SK-N-SH treated with all-trans-retinoic acid at 6 μM for 48 hours (cell line): ENCODE results near the gene KIF1C.
A peak's percentile ranks its signal among the peaks of the same experiment; 100 is the strongest.

Source experiments
- ATAC-seq: fragments of 200-7000 bp; cut with Tn5 transposase; 3 replicates; pipeline ENCODE4 v1.9.1; 2020; ENCODE audit warnings: mild to moderate bottlenecking, moderate library complexity
- ARNTL ChIP-seq: fragments of 450-650 bp; formaldehyde crosslinking; IDR thresholded peaks from 2 replicates; pipeline ENCODE4 v1.5.0; 2020; ENCODE audit warnings: low read depth, mild to moderate bottlenecking, moderate library complexity, borderline replicate concordance
- CSDC2 ChIP-seq: fragments of 250-450 bp; sonication (Bioruptor Pico); IDR thresholded peaks from 2 replicates; pipeline ENCODE4 v1.5.0; 2020; ENCODE audit warnings: mild to moderate bottlenecking, moderate library complexity
- ESRRG ChIP-seq: fragments of 250-450 bp; sonication (Bioruptor Pico); IDR thresholded peaks from 2 replicates; pipeline ENCODE4 v1.6.1; 2021; ENCODE audit warnings: mild to moderate bottlenecking
- GLIS3 ChIP-seq: fragments of 250-450 bp; sonication (Bioruptor Pico); IDR thresholded peaks from 2 replicates; pipeline ENCODE4 v1.5.0; 2020; ENCODE audit warnings: mild to moderate bottlenecking, moderate library complexity
- ISL1 ChIP-seq: fragments of 250-450 bp; sonication (Bioruptor Pico); IDR thresholded peaks from 2 replicates; pipeline ENCODE4 v2.1.2; 2022; ENCODE audit warnings: mild to moderate bottlenecking, moderate library complexity
- OSR1 ChIP-seq: fragments of 250-450 bp; sonication (Bioruptor Pico); IDR thresholded peaks from 2 replicates; pipeline ENCODE4 v1.8.0; 2022; ENCODE audit warnings: moderate library complexity, mild to moderate bottlenecking, inconsistent platforms
- RARB ChIP-seq: fragments of 250-450 bp; sonication (Bioruptor Pico); IDR thresholded peaks from 2 replicates; pipeline ENCODE4 v1.8.0; 2021; ENCODE audit warnings: mild to moderate bottlenecking, moderate library complexity
- SNAI2 ChIP-seq: fragments of 250-450 bp; sonication (Bioruptor Pico); IDR thresholded peaks from 2 replicates; pipeline ENCODE4 v1.5.0; 2020; ENCODE audit warnings: mild to moderate bottlenecking, moderate library complexity
- ZC3H10 ChIP-seq: fragments of 250-450 bp; sonication (Bioruptor Pico); IDR thresholded peaks from 2 replicates; pipeline ENCODE4 v1.5.1; 2021; ENCODE audit warnings: mild to moderate bottlenecking, moderate library complexity
- ZNF565 ChIP-seq: fragments of 450-650 bp; formaldehyde crosslinking; conservative IDR thresholded peaks from 2 replicates; pipeline ENCODE4 v1.5.0; 2020; ENCODE audit warnings: low read depth, mild to moderate bottlenecking, moderate library complexity
- ZNF70 ChIP-seq: fragments of 450-650 bp; formaldehyde crosslinking; IDR thresholded peaks from 2 replicates; pipeline ENCODE4 v1.5.0; 2020; ENCODE audit warnings: mild to moderate bottlenecking, moderate library complexity
- ZNF8 ChIP-seq: fragments of 450-650 bp; formaldehyde crosslinking; IDR thresholded peaks from 2 replicates; pipeline ENCODE4 v1.5.0; 2020; ENCODE audit warnings: mild to moderate bottlenecking, moderate library complexity
- TF ChIP-seq, protein P1 (sequence below): fragments of 250-450 bp; sonication (Bioruptor Pico); IDR thresholded peaks from 2 replicates; pipeline ENCODE4 v1.5.0; 2020; ENCODE audit warnings: mild to moderate bottlenecking, moderate library complexity
- TF ChIP-seq, protein P2 (sequence below): fragments of 250-450 bp; sonication (Bioruptor Pico); IDR thresholded peaks from 2 replicates; pipeline ENCODE4 v1.8.0; 2021; ENCODE audit warnings: low read depth, mild to moderate bottlenecking, moderate library complexity, borderline replicate concordance
- TF ChIP-seq, protein P3 (sequence below): fragments of 250-450 bp; sonication (Bioruptor Pico); IDR thresholded peaks from 2 replicates; pipeline ENCODE4 v1.8.0; 2020; ENCODE audit warnings: mild to moderate bottlenecking, moderate library complexity, borderline replicate concordance
- TF ChIP-seq, protein P4 (sequence below): fragments of 250-450 bp; sonication (Bioruptor Pico); IDR thresholded peaks from 2 replicates; pipeline ENCODE4 v1.5.1; 2021; ENCODE audit warnings: mild to moderate bottlenecking, moderate library complexity
- TF ChIP-seq, protein P5 (sequence below): fragments of 250-450 bp; sonication (Bioruptor Pico); IDR thresholded peaks from 2 replicates; pipeline ENCODE4 v1.5.1; 2020; ENCODE audit warnings: low read depth, mild to moderate bottlenecking, moderate library complexity

KIF1C gene

DNA sequence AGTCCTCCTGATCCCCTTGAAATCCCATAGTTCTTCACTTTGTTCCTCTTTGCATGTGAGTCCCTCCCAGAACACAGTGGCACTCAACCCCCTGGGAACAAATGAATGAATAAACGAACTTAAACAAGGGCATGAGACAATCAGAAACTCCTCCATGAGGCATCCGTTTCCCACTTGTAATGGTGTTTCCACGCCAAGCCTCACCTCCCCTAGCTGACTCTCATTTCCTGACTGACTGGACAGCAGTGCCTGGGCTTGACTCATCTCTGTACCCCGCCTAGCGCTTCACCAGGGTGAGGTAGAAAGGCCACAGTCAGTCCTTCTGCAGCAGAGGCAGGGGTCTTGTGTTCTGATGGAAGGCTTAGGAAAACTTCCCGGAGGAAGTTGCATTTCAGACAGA, 14.2 kb downstream of the KIF1C start:
- ATAC-seq = peak; percentile 48; the same call in 2 of the 3 replicates

DNA sequence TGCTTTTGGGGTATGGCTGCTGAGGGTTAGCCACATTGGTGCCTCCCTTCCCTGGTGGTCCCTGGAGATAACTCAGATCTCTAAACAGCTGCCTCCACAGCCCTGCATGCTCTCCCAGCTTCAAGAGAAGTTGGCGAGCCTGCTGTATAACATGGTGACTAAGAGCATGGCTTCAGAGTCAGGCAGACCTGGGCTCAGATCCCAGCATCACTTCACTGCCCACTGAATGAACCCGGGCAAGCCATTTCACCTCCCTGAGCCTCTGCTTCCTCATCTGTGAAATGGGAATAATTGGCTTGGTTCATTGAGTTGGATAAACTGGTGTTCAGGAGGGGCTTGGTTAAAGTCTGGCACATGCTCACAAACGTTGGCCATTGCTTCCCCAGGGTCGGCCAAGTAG, 16.6 kb downstream of the KIF1C start:
- no peak for ATAC-seq
- TF ChIP-seq ZNF70 (CRISPR knock-in tag) (no peak), SNAI2 (CRISPR knock-in tag) (no peak), ARNTL (CRISPR knock-in tag) (no peak), RARB (CRISPR knock-in tag) (no peak), ISL1 (no peak), ZNF565 (CRISPR knock-in tag) (no peak), ZNF8 (CRISPR knock-in tag) (no peak), GLIS3 (CRISPR knock-in tag) (no peak), ESRRG (CRISPR knock-in tag) (no peak), CSDC2 (CRISPR knock-in tag) (no peak), ZC3H10 (CRISPR knock-in tag) (no peak)
- TF ChIP-seq, protein P1, sequence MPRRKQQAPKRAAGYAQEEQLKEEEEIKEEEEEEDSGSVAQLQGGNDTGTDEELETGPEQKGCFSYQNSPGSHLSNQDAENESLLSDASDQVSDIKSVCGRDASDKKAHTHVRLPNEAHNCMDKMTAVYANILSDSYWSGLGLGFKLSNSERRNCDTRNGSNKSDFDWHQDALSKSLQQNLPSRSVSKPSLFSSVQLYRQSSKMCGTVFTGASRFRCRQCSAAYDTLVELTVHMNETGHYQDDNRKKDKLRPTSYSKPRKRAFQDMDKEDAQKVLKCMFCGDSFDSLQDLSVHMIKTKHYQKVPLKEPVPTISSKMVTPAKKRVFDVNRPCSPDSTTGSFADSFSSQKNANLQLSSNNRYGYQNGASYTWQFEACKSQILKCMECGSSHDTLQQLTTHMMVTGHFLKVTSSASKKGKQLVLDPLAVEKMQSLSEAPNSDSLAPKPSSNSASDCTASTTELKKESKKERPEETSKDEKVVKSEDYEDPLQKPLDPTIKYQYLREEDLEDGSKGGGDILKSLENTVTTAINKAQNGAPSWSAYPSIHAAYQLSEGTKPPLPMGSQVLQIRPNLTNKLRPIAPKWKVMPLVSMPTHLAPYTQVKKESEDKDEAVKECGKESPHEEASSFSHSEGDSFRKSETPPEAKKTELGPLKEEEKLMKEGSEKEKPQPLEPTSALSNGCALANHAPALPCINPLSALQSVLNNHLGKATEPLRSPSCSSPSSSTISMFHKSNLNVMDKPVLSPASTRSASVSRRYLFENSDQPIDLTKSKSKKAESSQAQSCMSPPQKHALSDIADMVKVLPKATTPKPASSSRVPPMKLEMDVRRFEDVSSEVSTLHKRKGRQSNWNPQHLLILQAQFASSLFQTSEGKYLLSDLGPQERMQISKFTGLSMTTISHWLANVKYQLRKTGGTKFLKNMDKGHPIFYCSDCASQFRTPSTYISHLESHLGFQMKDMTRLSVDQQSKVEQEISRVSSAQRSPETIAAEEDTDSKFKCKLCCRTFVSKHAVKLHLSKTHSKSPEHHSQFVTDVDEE (CRISPR knock-in tag) = no peak
- TF ChIP-seq, protein P2, sequence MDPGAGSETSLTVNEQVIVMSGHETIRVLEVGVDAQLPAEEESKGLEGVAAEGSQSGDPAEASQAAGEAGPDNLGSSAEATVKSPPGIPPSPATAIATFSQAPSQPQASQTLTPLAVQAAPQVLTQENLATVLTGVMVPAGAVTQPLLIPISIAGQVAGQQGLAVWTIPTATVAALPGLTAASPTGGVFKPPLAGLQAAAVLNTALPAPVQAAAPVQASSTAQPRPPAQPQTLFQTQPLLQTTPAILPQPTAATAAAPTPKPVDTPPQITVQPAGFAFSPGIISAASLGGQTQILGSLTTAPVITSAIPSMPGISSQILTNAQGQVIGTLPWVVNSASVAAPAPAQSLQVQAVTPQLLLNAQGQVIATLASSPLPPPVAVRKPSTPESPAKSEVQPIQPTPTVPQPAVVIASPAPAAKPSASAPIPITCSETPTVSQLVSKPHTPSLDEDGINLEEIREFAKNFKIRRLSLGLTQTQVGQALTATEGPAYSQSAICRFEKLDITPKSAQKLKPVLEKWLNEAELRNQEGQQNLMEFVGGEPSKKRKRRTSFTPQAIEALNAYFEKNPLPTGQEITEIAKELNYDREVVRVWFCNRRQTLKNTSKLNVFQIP = no peak
- TF ChIP-seq, protein P3, sequence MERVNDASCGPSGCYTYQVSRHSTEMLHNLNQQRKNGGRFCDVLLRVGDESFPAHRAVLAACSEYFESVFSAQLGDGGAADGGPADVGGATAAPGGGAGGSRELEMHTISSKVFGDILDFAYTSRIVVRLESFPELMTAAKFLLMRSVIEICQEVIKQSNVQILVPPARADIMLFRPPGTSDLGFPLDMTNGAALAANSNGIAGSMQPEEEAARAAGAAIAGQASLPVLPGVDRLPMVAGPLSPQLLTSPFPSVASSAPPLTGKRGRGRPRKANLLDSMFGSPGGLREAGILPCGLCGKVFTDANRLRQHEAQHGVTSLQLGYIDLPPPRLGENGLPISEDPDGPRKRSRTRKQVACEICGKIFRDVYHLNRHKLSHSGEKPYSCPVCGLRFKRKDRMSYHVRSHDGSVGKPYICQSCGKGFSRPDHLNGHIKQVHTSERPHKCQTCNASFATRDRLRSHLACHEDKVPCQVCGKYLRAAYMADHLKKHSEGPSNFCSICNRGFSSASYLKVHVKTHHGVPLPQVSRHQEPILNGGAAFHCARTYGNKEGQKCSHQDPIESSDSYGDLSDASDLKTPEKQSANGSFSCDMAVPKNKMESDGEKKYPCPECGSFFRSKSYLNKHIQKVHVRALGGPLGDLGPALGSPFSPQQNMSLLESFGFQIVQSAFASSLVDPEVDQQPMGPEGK = no peak
- TF ChIP-seq, protein P4, sequence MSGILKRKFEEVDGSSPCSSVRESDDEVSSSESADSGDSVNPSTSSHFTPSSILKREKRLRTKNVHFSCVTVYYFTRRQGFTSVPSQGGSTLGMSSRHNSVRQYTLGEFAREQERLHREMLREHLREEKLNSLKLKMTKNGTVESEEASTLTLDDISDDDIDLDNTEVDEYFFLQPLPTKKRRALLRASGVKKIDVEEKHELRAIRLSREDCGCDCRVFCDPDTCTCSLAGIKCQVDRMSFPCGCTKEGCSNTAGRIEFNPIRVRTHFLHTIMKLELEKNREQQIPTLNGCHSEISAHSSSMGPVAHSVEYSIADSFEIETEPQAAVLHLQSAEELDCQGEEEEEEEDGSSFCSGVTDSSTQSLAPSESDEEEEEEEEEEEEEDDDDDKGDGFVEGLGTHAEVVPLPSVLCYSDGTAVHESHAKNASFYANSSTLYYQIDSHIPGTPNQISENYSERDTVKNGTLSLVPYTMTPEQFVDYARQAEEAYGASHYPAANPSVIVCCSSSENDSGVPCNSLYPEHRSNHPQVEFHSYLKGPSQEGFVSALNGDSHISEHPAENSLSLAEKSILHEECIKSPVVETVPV = no peak

More for the DNA sequence above, 14.2 kb downstream of the KIF1C start:
- TF ChIP-seq ZNF70 (CRISPR knock-in tag) (no peak), GLIS3 (CRISPR knock-in tag) (no peak), ARNTL (CRISPR knock-in tag) (no peak), RARB (CRISPR knock-in tag) (no peak), OSR1 (CRISPR knock-in tag) (no peak), ZNF8 (CRISPR knock-in tag) (no peak)
- TF ChIP-seq, protein P3 = no peak
- TF ChIP-seq, protein P5, sequence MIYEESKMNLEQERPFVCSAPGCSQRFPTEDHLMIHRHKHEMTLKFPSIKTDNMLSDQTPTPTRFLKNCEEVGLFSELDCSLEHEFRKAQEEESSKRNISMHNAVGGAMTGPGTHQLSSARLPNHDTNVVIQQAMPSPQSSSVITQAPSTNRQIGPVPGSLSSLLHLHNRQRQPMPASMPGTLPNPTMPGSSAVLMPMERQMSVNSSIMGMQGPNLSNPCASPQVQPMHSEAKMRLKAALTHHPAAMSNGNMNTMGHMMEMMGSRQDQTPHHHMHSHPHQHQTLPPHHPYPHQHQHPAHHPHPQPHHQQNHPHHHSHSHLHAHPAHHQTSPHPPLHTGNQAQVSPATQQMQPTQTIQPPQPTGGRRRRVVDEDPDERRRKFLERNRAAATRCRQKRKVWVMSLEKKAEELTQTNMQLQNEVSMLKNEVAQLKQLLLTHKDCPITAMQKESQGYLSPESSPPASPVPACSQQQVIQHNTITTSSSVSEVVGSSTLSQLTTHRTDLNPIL (CRISPR knock-in tag) = no peak
- TF ChIP-seq, protein P4 = no peak
